ENCODE data around the gene SON.

DNA sequence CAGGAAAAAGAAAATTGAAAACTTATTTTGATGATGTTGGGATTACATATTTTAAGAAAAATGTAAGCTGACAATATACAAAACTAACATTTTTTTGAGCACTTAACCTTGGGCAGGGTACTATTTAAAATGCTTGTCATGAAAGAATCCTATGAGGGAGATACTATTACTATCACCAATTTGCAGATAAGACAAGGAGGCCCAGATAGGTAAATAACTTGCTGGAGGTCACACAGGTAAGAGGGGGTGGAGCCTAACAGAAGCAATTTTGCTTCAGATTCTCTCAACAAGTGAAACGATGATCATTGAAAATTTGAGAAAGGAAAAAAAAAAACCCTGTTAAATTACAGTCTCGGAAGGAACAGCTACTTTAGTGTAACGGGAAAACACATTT is 2.1 kb upstream of the SON start:
- TF ChIP-seq YY1 (IDR thresholded peaks at IDR 0.05; ENCODE audit: insufficient read depth, insufficient read length) (no peak), SUZ12 (IDR thresholded peaks at IDR 0.05; ENCODE audit: extremely low read depth, insufficient read depth, insufficient read length) (no peak)
